IPS DF 4.7 (cell line): ENCODE data around the gene ZBTB2.
"Not testable (repeated sequence)": the region's sequence is repeated elsewhere in the genome, so short reads cannot be mapped to it uniquely, and the experiment has no call there.

Source experiments
- DNase-seq: peaks from one replicate; pipeline ENCODE4 v3.0.0-alpha.2; 2013; ENCODE audit warnings: low spot score; ENCODE audit errors: extremely low read depth

The ZBTB2 gene

DNA sequence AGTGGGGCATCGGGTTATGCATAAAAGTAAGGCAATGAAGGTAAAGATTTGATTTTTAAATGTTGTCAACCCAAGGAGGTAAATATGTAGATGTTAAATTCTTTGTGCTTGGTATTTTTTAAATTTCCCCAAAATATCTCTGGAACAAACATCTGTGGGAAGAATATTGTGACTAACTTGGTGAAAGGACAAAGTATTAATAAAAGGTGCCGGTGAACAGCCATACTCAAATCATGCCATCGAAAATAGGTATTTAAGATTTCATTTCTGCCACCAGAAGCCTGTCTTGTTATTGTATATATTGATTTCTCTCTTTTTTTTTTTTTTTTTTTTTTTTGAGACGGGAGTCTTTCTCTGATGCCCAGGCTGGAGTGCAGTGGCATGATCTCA, 12.6 kb upstream of the ZBTB2 start:
- no peak for DNase-seq

DNA sequence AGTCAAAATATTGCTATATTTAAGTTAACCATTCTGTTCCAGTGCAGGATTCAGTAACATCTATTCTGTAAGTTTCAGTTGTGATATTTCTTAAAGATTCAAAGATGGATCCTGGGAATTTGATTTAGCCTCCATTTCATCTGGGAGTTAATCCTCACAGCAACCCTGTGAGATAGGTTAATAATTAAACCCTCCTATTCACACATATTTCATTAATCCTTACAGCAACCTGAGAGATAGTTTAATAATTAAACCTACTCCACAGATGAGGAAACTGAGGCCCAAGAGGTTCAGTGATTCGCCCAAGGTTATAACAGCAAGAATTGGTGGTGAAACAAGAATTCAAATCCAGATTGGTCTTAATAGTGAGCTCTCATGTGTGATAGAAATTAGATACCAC, 10.9 kb upstream of the ZBTB2 start:
- DNase-seq = no peak

DNA sequence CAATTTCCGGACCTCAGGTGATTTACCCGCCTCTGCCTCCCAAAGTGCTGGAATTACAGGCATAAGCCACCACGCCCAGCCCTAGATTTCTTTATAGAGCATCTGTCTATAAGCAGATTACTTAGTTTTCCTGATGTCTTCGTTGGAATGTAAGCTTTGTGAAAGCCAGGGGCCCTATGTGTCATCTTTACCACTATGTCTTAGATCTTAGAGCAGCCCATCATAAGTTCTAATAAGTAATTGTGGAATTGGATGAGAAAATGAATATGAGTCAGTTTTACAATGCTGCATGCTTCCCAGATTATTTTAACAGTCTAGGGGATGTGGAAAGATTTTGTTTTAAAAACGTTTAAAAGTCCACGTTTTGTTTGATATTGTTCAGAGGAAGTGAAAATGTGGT, 9.1 kb upstream of the ZBTB2 start:
- DNase-seq = no peak

DNA sequence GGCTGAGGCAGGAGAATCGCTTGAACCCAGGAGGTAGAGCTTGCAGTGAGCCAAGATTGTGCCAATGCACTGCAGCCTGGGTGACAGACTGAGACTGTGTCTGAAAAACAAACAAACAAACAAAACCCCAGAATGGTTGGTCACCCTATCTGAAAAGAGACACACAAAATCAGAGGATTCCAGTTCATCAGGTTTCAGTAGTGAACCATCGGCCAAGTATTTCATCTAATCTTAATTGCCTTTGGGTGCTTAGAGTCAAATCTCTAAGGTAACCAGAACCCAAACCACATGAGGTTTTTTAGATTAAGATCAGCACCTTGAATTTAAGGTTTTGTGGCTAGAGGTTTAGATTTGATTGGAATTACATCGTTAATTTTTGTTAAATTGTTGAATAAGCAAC, 8.3 kb upstream of the ZBTB2 start:
- no peak for DNase-seq

DNA sequence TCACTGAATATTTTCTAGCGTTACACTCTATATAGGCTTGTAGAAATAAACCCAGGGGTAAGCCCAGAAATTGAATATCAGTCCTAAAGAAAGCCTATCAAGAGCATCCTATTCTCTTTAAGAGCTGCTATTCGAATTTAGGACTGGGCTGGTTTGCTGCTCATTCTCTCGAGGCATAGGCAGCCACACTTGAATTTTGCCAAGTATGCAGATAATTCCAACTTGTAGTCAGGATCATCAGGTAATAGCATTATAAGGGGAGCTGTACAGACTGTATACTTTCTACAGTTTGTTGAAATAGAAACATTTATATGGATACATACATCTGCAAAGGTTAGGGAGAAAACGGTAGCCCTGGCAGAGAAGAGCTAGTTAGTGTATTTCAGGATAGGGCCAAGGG, 2.1 kb upstream of the ZBTB2 start:
- DNase-seq = no peak

DNA sequence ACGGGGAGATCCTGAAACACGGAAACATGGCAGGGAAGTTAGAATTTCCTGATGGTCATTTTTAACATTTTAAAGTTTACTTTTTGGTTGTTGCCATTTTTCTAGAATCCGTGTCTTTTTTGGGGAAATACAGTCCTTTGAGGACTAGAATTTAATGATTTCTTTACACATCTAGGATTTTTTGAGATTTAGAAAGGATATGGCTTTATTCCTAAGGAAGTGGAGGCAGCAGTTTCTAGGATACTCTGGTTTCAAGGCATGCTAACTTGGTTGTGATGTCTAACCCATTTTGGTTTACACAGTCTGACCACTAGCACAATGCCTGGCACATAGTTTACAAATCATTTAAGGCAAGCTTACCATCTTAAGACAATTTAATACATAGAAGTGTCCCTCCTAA, 1.1 kb upstream of the ZBTB2 start:
- DNase-seq = no peak

DNA sequence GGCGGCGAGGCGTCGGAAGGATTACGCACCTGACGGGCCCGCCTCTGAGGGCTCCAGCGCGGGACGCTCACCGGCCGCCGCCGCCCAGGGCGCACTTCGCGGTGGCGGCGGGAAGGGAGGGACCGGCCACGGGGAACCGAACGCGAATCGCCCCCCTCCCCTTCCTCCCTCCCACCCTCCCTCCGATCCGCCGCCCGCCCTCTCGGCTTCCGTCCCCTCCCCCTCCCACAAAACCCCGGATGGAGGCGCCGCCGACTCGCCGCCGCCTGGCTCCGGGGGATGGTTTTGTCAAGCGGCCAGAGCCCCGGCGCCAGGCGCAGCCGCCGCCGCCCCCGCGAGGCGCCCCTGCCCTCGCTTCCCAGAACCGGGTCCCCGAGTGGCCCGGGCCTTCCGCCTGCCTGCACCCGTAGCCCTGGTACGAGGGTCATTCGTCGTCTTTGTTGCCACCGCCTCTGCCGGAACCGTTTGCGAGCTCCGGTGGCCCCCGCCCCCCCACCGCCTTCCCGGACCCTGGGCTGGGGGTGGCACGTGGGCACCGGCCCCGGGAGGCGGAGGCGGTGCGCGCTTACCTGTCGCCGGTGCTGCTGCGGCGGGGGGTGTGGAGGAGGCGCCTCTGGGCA, 398 bp downstream of the ZBTB2 start:
- no peak for DNase-seq

DNA sequence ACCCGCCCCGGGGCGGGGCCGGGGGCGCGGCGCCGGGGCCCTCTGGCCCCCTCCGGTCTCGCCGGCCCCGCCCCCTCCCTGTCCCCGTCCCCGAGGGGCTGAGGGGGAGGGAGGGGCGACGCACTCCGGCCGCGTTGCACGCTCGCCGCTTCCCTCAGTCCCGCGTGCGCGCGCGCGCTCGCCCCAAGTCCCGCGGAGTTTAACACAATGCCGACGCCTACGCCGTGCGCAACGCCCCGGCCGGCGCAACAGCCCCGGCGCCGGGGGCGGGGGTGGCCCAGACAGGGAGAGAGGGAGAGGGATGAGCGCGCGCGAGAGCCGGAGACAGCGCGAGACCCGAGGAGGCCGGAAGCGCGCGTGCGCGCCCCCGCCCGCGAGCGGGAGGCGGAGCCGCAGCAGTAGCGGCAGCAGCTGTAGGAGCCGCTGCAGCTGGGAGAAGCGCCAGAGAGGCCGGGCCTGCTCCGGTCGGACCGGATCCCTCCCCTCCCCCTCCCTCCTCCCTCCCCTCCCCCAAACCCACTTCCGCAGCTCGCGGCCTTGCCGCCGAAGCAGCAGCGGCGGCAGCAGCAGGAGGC, 996 bp downstream of the ZBTB2 start:
- peak; percentile 78 for DNase-seq

DNA sequence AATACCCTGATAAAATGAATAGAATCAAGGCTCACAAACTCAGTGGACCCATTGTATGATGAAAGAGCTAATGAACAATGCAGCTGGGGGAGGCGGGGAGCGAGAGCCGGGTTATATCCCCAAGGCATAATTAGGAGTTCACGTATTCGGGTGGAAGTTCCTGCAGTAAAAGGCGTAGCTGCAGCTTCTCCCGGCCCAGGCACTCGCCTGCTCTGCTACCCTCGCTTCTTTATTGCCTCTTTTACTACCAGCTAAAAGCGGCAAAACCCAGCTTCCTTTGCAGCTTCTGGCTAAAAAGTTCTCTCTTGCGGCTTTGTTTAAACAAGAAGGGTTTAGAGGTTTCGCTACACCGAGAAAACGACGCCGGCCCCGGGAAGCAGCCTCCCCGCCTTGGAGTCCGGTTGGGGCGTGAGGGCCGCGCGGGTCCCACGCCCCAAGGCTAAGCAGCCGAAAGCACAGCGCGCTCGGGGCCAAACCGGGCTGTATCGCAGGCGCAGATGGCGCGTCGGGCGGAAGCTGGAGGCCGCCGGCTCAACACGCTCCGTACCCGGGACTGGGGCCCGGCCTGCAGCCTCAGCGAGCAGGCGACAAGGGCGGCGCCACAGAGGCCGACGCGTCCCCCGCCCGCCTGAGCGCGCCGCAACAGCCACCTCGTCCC, 1.6 kb downstream of the ZBTB2 start:
- DNase-seq = no peak

DNA sequence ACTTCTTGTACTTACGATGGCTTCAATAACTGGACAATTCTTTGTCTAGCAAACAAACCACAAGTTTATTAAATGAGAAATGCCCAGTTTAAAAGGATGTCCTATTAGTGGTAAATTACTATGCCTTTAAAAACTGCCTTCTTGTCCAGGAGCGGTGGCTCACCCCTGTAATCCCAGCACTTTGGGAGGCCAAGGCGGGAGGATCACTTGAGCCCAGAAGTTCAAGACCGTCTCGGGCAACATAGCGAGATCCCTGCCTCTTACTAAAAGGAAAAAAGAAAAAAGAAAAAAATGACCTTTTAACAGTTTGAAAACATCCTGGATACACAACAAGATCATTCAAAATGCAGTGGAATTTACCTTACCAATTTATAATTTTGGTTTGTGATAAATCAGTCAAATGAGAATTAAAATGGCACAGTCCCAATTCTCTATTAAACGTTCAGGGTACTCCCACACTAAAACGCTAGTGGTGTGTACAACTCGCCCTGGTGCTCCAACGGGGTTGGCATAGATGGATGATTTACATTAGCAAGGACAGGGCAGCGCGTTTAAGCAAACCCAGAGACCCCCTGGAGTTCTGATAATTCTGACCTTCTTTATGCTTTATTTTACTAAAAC, 2.3 kb downstream of the ZBTB2 start:
- DNase-seq = no peak

DNA sequence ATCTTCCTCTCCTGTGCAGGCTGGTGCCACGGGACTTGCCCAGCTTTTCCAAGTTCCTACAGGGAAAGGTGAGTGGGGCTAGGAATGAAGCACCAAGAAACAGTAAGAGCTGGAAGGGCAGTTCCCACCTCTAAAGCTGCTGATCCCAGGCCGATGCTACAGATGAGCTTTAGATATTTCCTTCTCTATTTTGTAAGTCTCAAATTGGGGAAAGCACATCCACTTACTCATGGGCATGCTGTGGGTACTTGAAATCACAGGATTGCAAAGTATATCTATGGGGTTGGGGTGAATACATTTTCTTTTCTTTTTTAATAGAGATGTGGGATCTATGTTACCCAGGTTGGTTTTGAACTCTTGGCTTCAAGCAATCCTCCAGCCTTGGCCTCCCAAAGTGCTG, 3.1 kb downstream of the ZBTB2 start:
- no peak for DNase-seq

DNA sequence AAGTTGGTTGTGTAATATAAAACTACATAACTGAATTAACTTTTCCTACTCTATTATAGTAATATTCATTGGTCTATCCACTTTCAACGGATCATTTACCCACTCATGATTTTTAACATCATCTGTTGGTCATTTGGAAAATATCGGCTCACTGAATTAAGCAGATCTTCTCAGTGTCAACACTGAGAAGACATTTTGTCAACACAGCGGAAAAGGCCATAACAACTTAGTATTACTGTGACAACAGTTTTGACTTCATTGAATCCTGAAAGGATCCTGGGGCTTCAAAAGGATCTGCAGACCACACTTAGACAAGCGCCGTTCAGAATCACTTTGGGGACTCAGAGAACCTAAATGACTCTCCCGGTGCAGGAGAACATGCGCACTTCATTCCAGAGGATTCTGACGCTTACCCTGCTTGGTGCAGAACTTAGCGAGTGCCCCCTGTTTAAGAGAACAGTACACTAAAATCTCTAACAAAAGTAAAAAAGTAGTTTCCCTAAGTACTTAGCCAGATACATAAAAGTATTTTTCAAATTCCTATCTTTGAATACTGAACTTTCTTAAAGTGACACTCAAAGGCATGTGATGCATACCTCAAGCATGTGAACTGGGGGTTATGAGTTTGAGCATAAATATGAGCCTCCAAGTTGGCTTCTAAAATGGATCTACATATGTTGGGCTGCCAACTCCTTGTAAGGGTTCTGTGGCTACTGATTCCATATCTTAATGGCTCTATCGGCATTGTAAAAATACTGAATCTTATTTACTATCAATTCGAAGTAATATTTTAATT, 4.0 kb downstream of the ZBTB2 start:
- DNase-seq = no peak

DNA sequence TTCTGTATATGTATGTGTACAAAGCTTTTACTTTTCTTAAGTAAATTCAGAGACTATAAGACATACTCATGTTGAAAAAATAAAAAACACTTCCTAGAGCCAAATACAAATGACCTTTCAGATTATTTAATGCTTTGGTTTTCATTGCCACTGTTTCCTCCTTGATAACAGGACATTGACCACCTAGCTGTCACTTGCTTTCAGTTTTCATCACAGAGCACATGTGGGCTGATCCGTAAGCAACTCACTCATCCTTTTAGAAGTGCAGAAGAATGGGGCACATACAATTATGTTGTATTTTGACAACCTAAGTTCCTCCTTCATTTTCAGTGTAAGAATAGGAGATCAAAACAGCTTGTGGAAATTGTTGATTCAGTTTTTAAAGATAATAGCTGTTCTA, 6.2 kb downstream of the ZBTB2 start:
- no peak for DNase-seq

DNA sequence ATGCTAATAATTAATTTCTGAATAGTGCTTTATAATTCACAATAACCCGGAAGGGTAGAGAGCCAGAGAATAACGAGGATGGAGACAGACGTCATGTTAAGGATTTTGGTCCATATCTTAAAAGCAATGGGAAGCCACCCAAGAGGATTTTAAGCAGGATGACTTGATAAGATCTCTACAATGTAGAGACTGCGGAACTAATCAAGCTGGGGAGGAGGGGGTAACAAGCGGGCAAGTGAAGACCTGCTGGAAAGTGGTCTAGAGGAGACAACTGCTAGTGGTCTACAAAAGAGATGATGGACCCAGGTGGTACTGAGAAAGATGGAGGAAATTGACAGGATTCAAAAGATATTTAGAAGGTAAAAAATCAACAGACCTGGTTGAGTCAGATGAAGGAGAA, 7.2 kb downstream of the ZBTB2 start:
- DNase-seq = no peak

DNA sequence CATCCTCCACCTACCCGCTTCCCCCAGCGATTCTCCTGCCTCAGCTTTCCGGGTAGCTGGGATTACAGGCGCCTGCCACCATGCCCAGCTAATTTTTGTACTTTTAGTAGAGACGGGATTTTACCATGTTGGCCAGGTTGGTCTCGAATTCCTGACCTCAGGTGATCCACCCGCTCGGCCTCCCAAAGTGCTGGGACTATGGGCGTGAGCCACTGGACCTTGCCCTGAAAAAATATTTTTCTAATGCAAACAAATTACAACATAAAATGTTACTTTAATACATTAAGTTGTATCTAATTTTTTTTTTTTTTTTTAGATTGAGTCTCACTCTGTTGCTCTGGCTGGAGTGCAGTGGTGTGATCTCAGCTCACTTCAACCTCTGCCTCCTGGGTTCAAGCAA, 8.7 kb downstream of the ZBTB2 start:
- not testable (repeated sequence) for DNase-seq

DNA sequence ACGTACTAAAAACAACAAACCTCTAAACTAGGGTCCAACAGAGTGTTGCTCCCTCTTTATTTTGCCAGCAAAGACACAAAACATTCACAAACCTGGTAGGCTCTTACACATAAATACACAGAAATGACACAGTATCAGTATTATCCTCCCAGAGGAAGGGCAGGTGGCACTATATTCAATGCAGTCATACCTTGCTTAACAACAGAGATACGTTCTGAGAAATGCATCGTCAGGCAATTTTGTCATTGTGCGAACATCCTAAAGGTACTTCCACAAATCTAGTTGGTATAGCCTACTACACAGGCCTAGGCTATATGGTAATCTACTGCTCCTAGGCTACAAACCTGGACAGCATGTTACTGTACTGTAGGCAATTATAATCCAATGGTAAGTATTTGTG, 9.6 kb downstream of the ZBTB2 start:
- DNase-seq = no peak

DNA sequence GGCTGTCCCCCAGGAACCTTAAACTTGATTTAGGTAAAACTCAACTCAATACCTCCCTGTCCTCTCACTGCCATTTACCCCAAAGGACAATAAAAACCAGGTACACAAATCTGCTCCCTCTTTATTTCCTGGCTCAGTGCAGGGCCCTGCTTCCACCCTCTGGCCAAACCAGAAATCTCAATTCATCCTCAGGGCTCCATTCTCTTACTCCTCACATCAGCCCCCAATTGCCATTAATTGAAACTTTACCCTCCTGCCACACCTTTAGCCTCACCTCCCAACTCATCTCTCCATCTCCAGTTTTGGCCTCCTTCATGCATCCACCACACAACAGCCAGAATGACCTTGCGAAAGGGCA, 10.5 kb downstream of the ZBTB2 start:
- DNase-seq = no peak

DNA sequence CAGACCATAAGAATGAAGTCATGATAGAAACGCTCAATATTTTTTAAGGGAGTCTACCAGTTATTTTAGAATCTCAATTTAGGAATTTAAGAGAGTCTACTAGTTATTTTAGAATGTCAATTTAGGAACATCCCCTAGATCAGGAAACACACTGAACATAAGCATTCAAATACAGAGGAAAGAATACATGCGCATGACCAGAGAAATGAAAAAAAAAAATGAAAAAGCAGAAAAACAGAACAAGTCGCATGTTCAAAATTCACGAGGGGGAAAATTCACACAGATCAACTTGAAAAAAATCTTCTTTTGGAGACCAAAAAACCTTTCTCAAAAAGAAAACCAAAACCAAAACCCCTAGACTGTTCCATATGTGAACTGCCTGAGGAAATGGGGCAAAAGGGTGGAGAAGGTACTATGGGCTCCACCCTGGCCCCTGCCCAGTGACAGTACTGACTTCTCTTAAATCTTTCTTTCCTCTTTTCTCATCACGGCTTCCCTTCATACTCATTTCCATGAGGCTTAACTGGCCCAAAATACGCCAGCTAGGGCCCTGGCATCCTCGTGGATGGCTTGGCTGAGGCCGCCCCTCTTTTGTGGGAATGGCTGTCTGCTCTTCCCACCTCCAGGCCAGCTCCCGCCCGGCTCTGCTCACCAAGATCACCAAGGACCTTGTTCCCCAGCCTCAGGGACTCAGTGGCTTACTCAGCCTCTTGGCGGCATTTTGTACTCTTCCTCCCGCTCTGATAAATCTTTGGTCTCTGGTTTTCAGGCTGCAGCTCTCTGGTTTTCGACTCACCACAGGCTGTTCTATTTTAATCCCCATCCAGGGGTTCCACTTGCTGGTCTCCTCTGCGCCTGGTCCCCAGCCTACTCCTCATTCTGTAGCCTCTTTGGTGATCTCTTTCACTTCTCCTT, 11.2 kb downstream of the ZBTB2 start:
- no peak for DNase-seq

DNA sequence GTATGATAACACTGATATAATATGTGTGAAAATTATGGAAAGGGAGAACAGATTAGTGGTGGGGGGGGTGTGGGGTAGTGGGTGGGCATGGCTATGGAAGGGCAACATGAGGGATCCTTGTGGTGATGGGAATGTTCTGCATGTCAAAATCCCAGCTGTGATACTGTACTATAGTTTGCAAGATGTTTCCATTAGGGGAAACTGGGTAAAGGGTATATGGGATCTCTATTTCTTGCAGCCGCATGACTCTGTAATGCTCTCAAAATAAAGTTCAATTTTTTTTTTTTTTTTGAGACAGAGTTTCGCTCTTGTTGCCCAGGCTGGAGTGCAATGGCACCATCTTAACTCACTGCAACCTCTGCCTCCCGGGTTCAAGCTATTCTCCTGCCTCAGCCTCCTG, 14.3 kb downstream of the ZBTB2 start:
- no peak for DNase-seq

DNA sequence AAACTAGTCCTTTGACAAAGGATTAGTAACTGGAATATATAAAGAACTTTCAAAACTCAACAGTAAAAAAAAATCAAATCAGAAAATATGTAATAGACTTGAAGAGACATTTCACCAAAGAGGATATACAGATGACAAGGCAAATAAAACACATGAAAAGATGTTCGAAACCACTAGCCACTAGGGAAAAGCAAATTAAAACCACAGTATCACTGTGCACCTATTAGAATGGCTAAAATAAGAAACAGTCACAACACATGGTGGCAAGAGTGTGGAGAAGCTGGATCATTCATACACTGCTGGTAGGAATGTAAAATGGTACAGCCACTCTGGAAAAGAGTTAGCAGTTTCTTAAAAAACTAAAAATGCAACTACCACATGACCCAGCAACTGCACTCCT, 14.9 kb downstream of the ZBTB2 start:
- DNase-seq = no peak

DNA sequence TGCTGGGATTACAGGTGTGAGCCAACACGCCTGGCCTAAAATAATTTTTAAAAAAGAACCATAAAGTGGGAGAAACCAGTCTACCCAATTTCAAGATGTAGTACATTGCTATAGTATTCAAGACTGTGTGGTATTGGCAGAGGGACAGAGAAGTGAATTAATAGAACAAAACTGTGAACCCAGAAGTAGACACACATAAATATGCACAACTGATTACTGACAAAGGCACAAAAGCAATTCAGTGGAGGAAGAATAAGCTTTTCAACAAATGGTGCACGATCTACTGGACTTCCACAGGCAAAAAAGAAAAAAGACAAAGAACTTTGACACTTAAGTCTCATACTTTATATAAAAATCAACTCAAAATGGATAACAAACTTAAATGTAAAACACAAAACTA, 15.5 kb downstream of the ZBTB2 start:
- no peak for DNase-seq
